ENCODE measurements around the gene ADGRL3.

Gene ADGRL3

GRCh38 chr4:61915501-61915900 is 715.4 kb downstream of the ADGRL3 start:
- Histone ChIP-seq H3K36me3 (ENCODE audit: low read depth) (no peaks in the 10 kb centered on the region), H3K9me3 (ENCODE audit: severe bottlenecking) (no peaks in the 10 kb centered on the region), H3K4me1 (ENCODE audit: insufficient read depth, poor library complexity, severe bottlenecking) (no peaks in the 10 kb centered on the region), H3K27ac (ENCODE audit: poor library complexity, severe bottlenecking) (no peak overlapping the region), H3K4me3 (ENCODE audit: severe bottlenecking) (no peak overlapping the region), H3K27me3 (ENCODE audit: insufficient read depth, poor library complexity, severe bottlenecking) (no peaks in the 10 kb centered on the region)
- TF ChIP-seq, protein P1, sequence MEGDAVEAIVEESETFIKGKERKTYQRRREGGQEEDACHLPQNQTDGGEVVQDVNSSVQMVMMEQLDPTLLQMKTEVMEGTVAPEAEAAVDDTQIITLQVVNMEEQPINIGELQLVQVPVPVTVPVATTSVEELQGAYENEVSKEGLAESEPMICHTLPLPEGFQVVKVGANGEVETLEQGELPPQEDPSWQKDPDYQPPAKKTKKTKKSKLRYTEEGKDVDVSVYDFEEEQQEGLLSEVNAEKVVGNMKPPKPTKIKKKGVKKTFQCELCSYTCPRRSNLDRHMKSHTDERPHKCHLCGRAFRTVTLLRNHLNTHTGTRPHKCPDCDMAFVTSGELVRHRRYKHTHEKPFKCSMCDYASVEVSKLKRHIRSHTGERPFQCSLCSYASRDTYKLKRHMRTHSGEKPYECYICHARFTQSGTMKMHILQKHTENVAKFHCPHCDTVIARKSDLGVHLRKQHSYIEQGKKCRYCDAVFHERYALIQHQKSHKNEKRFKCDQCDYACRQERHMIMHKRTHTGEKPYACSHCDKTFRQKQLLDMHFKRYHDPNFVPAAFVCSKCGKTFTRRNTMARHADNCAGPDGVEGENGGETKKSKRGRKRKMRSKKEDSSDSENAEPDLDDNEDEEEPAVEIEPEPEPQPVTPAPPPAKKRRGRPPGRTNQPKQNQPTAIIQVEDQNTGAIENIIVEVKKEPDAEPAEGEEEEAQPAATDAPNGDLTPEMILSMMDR (IDR thresholded peaks at IDR 0.05; ENCODE audit: poor library complexity, severe bottlenecking): no peak
- no peak for DNase-seq (ENCODE audit: low spot score)
- ATAC-seq (ENCODE audit: low read depth): no peak

GRCh38 chr4:61918507-61918906 is 718.4 kb downstream of the ADGRL3 start:
- no peaks in the 10 kb centered on the region for H3K27me3 ChIP-seq (ENCODE audit: insufficient read depth, poor library complexity, severe bottlenecking)
- TF ChIP-seq, protein P1 (IDR thresholded peaks at IDR 0.05; ENCODE audit: poor library complexity, severe bottlenecking): no peak
- H3K9me3 ChIP-seq (ENCODE audit: severe bottlenecking): no peaks in the 10 kb centered on the region
- no peak for ATAC-seq (ENCODE audit: low read depth)
- peaks cover 14% of the 10 kb centered on the region for H3K4me1 ChIP-seq (ENCODE audit: insufficient read depth, poor library complexity, severe bottlenecking)
- no peak overlapping the region for H3K27ac ChIP-seq (ENCODE audit: poor library complexity, severe bottlenecking)
- H3K36me3 ChIP-seq (ENCODE audit: low read depth): no peaks in the 10 kb centered on the region
- no peak for DNase-seq (ENCODE audit: low spot score)
- no peak overlapping the region for H3K4me3 ChIP-seq (ENCODE audit: severe bottlenecking)

- ATAC-seq (ENCODE audit: low read depth) (no peak), DNase-seq (ENCODE audit: low spot score) (no peak)
- Histone ChIP-seq H3K36me3 (ENCODE audit: low read depth) (no peaks in the 10 kb centered on the region), H3K27me3 (ENCODE audit: insufficient read depth, poor library complexity, severe bottlenecking) (no peaks in the 10 kb centered on the region), H3K4me3 (ENCODE audit: severe bottlenecking) (no peak overlapping the region), H3K4me1 (ENCODE audit: insufficient read depth, poor library complexity, severe bottlenecking) (peaks cover 16% of the 10 kb centered on the region), H3K27ac (ENCODE audit: poor library complexity, severe bottlenecking) (no peak overlapping the region), H3K9me3 (ENCODE audit: severe bottlenecking) (no peaks in the 10 kb centered on the region)
- TF ChIP-seq, protein P1 (IDR thresholded peaks at IDR 0.05; ENCODE audit: poor library complexity, severe bottlenecking): no peak
Observed at GRCh38 chr4:61918987-61919386, 718.9 kb downstream of the ADGRL3 start.

GRCh38 chr4:61919561-61919960 is 719.4 kb downstream of the ADGRL3 start:
- no peaks in the 10 kb centered on the region for H3K9me3 ChIP-seq (ENCODE audit: severe bottlenecking)
- H3K36me3 ChIP-seq (ENCODE audit: low read depth): no peaks in the 10 kb centered on the region
- no peak overlapping the region for H3K27ac ChIP-seq (ENCODE audit: poor library complexity, severe bottlenecking)
- ATAC-seq (ENCODE audit: low read depth) (no peak), DNase-seq (ENCODE audit: low spot score) (no peak)
- TF ChIP-seq, protein P1 (IDR thresholded peaks at IDR 0.05; ENCODE audit: poor library complexity, severe bottlenecking): no peak
- peaks cover 16% of the 10 kb centered on the region for H3K4me1 ChIP-seq (ENCODE audit: insufficient read depth, poor library complexity, severe bottlenecking)
- no peak overlapping the region for H3K4me3 ChIP-seq (ENCODE audit: severe bottlenecking)
- H3K27me3 ChIP-seq (ENCODE audit: insufficient read depth, poor library complexity, severe bottlenecking): no peaks in the 10 kb centered on the region

DNA sequence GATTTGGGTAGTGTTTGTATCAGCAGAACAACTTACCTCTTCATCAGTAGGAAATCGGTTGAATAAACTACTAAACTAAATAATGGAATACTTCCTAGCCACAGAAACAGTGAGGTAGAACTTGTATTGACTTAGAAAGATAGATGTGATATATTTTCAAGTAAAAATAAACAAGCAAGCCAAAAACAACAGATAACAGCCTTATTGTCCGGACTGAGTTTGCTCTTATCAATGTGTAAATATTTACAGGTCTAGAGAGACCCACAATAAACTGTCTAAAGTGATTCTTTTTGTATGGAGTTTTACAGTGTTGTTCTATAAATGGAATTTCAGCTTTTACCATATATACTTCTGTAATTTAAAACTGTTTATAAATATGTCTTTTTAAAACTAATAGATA is 721.8 kb downstream of the ADGRL3 start:
- ATAC-seq (ENCODE audit: low read depth): no peak
- TF ChIP-seq, protein P1 (IDR thresholded peaks at IDR 0.05; ENCODE audit: poor library complexity, severe bottlenecking): no peak
- no peaks in the 10 kb centered on the region for H3K36me3 ChIP-seq (ENCODE audit: low read depth)
- H3K27ac ChIP-seq (ENCODE audit: poor library complexity, severe bottlenecking): peak overlapping the region; percentile 24
- H3K4me3 ChIP-seq (ENCODE audit: severe bottlenecking): no peak overlapping the region
- DNase-seq (ENCODE audit: low spot score): no peak
- peaks cover 16% of the 10 kb centered on the region for H3K4me1 ChIP-seq (ENCODE audit: insufficient read depth, poor library complexity, severe bottlenecking)
- H3K9me3 ChIP-seq (ENCODE audit: severe bottlenecking): no peaks in the 10 kb centered on the region
- H3K27me3 ChIP-seq (ENCODE audit: insufficient read depth, poor library complexity, severe bottlenecking): no peaks in the 10 kb centered on the region

Data from RWPE2 (cell line).